Tibial nerve (tissue), 4 donors: Measurements from ENCODE around the gene FEM1B. TPM values are rescaled to one million over a fixed set of nuclear protein-coding genes. Genes with fewer than 3 reads are reported as not detected.

Experiments used
- DNase-seq, 2 donors: peaks; one replicate each; pipeline ENCODE4 v3.0.0-alpha.2; 2019; ENCODE audit warnings: low spot score in 2 of 2
- H3K27ac ChIP-seq, 4 donors: fragments of 200-600 bp; sonication (generic) in 3 of 4; one replicate each; pipeline ENCODE4 v1.5.1; 2017 to 2019; ENCODE audit warnings: mild to moderate bottlenecking in 1 of 4
- H3K27me3 ChIP-seq, 2 donors: fragments of 200-600 bp; sonication (generic) in 1 of 2; one replicate each; pipeline versions ENCODE4 v1.5.1 to v1.6.0; 2017 to 2019
- H3K36me3 ChIP-seq, 3 donors: fragments of 200-600 bp; sonication (generic); one replicate each; pipeline ENCODE4 v1.5.1; 2018 to 2019
- H3K4me1 ChIP-seq, 4 donors: fragments of 200-600 bp; sonication (generic) in 3 of 4; one replicate each; pipeline ENCODE4 v1.5.1; 2017 to 2019
- H3K4me3 ChIP-seq, 4 donors: fragments of 200-600 bp; sonication (generic) in 3 of 4; one replicate each; pipeline ENCODE4 v1.5.1; 2017 to 2019; ENCODE audit warnings: mild to moderate bottlenecking in 1 of 4, moderate library complexity in 1 of 4
- H3K9me3 ChIP-seq, 4 donors: fragments of 200-600 bp; sonication (generic) in 3 of 4; one replicate each; pipeline ENCODE4 v1.5.1; 2017 to 2019
- CTCF ChIP-seq, 5 experiments: fragments of 200-600 bp in 3 of 5; fragments of 450-650 bp in 2 of 5; sonication (generic) in 3 of 5; IDR thresholded peaks; one replicate each; pipeline ENCODE4 v1.5.1; 2016 to 2019; ENCODE audit warnings: antibody characterized with exemption in 5 of 5, mild to moderate bottlenecking in 3 of 5, moderate library complexity in 2 of 5
- EP300 ChIP-seq, 2 donors: sonication (generic); formaldehyde crosslinking; IDR thresholded peaks; one replicate each; pipeline ENCODE4 v1.6.1; 2017; ENCODE audit warnings: antibody characterized with exemption in 2 of 2, mild to moderate bottlenecking in 1 of 2
- POLR2A ChIP-seq, 2 donors: fragments of 450-650 bp; IDR thresholded peaks; one replicate each; pipeline ENCODE4 v1.6.1; 2017; ENCODE audit warnings: antibody characterized with exemption in 2 of 2, mild to moderate bottlenecking in 2 of 2, moderate library complexity in 2 of 2
- WGBS, 2 donors: methylation state at CpG; one replicate each; pipeline ENCODE4 v1.1.5; 2018; 5-methylcytosine and 5-hydroxymethylcytosine counted together
- total RNA-seq, 4 donors: library from RNA; depleted of rRNA; stranded (reverse); fragments of >200 nt; gene quantifications; one replicate each; pipeline ENCODE4 v1.1.0, GENCODE V29; 2016

Gene FEM1B
- total RNA-seq, 4 donors from 2014 or later: 39.0 to 47.6 (median 39.9) TPM

DNA sequence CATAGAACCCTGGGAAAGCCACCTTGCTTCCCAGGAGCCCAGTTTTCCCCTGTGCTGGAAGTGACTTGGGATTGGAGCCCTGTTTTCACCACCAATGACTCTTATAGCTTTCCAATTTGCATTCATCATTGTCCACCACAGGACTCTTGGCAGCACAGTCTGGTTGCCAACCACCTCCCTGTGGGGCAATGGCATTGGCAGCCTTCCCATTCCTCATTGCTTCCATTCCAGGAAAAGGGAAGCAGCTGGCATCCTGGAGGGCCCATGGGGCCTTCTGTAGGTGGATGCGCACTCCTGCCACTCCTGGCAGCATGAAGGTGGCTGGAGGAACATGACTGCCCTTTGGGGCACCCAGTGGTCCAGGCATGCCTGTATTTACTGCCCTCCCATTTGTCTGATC is 57.7 kb downstream of the FEM1B start:
- TF ChIP-seq POLR2A (IDR thresholded peaks at IDR 0.05) (no peak), EP300 (IDR thresholded peaks at IDR 0.05) (peak in 1 of 2 donors; percentile 15), CTCF (IDR thresholded peaks at IDR 0.05) (no peak)
- H3K4me3 ChIP-seq: no peak overlapping the region
- H3K9me3 ChIP-seq: no peaks in the 10 kb centered on the region
- H3K36me3 ChIP-seq: no peaks in the 10 kb centered on the region
- H3K27ac ChIP-seq: peak overlapping the region in 3 of 4 donors; percentile 2 to 56 (median 16)
- WGBS, 2 donors: 60 to 100% methylated on average over 1 of the region's 1 CpG
- DNase-seq: no peak
- peaks cover 0 to 38% (median 13%) of the 10 kb centered on the region in 4 donors for H3K4me1 ChIP-seq
- no peaks in the 10 kb centered on the region for H3K27me3 ChIP-seq

DNA sequence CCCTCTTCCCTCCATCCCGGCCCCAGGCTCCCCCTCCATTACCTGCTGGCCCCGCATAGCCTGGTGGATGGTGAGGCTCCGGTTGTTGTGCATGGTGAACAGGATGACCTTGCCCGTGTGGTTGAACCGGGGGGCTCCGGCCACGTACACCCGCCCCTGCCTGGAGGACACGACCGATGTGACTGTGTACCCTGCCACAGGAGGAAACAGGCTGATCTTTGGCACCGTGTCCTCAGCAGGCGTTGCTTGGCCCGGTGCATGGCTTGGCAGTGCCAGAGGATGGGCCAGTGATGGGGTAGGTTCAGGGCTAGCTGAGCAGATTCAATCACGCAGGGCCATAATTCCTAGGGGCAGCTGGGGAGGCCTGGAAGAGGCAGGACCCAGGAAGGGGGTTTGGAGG is 58.1 kb downstream of the FEM1B start:
- Histone ChIP-seq H3K36me3 (no peaks in the 10 kb centered on the region), H3K27me3 (no peaks in the 10 kb centered on the region), H3K27ac (peak overlapping the region in 2 of 4 donors; percentile 2 to 56), H3K4me3 (no peak overlapping the region), H3K4me1 (peaks cover 0 to 42% (median 13%) of the 10 kb centered on the region in 4 donors), H3K9me3 (no peaks in the 10 kb centered on the region)
- TF ChIP-seq EP300 (IDR thresholded peaks at IDR 0.05) (no peak), POLR2A (IDR thresholded peaks at IDR 0.05) (no peak), CTCF (IDR thresholded peaks at IDR 0.05) (no peak)
- WGBS, 2 donors: 81 to 86% methylated on average over 11 to 13 of the region's 14 CpGs
- no peak for DNase-seq

DNA sequence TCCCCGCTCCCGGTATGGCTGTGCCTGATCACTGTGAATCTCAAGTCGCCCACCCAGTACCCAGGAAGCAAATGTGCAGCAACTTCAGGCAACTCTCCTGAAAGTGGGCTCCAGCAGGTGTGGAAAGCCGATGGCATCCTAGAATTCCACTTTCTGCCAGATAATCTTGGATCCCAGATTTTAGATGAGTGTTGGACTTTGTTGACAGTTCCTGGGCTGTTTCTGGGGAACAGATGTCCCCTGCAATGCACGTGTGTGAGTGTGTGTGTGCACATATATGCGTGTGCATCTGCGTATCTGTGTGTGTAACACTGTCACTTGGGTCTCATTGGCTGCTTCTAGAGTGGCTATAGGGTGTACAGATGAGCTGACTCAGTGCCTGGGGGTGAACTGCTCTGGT is 59.0 kb downstream of the FEM1B start:
- no peak for DNase-seq
- TF ChIP-seq POLR2A (IDR thresholded peaks at IDR 0.05): no peak
- Histone ChIP-seq H3K27ac (no peak overlapping the region), H3K36me3 (no peaks in the 10 kb centered on the region), H3K4me3 (no peak overlapping the region), H3K4me1 (peaks cover 0 to 51% (median 18%) of the 10 kb centered on the region in 4 donors), H3K9me3 (no peaks in the 10 kb centered on the region), H3K27me3 (no peaks in the 10 kb centered on the region)
- WGBS, 2 donors: 88 to 92% methylated on average over 7 of the region's 7 CpGs

DNA sequence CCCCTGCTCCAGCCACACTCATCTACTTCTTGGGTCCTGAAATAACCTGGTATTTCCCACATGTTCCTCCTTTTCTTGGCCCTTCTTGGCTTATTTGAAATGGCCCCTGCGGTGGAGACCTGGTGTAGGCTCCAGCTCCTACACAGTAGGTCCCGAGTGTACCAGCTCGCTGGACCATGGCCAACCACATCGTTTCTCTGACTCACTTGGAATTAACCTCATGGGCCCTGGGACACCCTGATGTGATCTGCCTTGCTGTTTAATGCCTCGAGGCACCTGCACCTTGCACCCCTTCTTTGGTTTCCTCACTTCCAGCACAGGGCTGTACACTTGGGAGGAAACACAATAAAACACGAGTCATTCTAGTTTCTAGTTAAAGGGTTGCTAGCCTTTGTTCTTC is 60.3 kb downstream of the FEM1B start:
- peaks cover 0 to 64% (median 29%) of the 10 kb centered on the region in 4 donors for H3K4me1 ChIP-seq
- 40 to 53% methylated on average over 6 of the region's 6 CpGs for WGBS, 2 donors
- no peak for DNase-seq
- no peaks in the 10 kb centered on the region for H3K36me3 ChIP-seq
- H3K4me3 ChIP-seq: no peak overlapping the region
- no peaks in the 10 kb centered on the region for H3K27me3 ChIP-seq
- no peak for TF ChIP-seq EP300 (IDR thresholded peaks at IDR 0.05)
- TF ChIP-seq POLR2A (IDR thresholded peaks at IDR 0.05): no peak
- TF ChIP-seq CTCF (IDR thresholded peaks at IDR 0.05): no peak
- no peaks in the 10 kb centered on the region for H3K9me3 ChIP-seq
- no peak overlapping the region for H3K27ac ChIP-seq

DNA sequence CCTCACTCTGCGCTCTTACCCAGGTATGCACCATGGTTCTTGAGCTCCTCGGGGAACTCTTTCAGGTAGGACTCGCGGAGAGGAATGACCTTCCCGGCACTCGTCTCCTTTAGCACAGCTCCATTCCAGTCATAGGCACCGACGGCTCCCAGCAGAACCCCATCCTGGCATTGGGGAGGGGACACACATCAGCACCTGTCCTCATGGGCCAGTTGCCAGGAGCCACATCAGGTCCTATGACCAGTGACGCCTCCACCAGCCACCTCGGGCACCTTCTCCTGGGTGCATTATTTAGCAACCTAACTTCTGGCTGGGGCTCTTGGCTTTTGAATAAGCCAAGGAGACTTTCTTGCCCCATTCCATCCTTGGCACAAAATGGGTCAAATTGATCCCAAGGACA is 61.9 kb downstream of the FEM1B start:
- Histone ChIP-seq H3K9me3 (no peaks in the 10 kb centered on the region), H3K27me3 (no peaks in the 10 kb centered on the region), H3K27ac (peak overlapping the region in 1 of 4 donors; percentile 27), H3K36me3 (no peaks in the 10 kb centered on the region), H3K4me3 (no peak overlapping the region), H3K4me1 (peaks cover 0 to 64% (median 21%) of the 10 kb centered on the region in 4 donors)
- WGBS, 2 donors: 87 to 95% methylated on average over 10 of the region's 10 CpGs
- no peak for DNase-seq
- TF ChIP-seq CTCF (IDR thresholded peaks at IDR 0.05): no peak
- no peak for TF ChIP-seq EP300 (IDR thresholded peaks at IDR 0.05)
- TF ChIP-seq POLR2A (IDR thresholded peaks at IDR 0.05): no peak
